ENCODE results near the gene VASP.

VASP gene

DNA sequence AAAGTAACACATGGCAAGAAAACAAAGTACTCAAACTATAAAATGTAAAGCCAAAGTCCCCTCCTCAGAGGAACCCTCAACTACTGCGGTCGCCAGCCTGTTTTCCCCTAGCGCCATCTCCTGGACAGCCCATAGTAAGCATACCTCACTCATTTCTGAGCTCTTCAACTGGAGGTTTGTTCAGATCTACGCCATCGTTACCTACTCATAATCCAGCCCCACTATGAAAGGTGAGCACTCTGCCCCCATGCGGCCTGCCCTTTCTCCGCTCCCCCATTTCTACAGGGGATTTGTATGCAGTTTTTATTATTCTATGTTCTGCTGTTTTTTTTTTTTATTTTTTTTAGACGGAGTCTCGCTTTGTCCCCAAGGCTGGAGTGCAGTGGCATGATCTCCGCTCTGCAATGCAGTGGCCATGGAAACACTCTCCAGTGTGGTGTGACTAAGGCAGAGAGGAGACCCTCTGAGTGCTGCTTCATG is 51.2 kb downstream of the VASP start:
- peak; percentile 74 for DNase-seq (ENCODE audit: low read depth)

GRCh38 chr19:45560038-45560437 is 52.8 kb downstream of the VASP start:
- TF ChIP-seq CTCF (conservative IDR thresholded peaks at IDR 0.05; ENCODE audit: low read depth, low read length) = no peak
- no peak overlapping the region for H3K4me3 ChIP-seq (ENCODE audit: low read depth, low read length)
- no peak for DNase-seq (ENCODE audit: low read depth)

More for the DNA sequence above, 51.2 kb downstream of the VASP start:
- no peak overlapping the region for H3K4me3 ChIP-seq (ENCODE audit: low read depth, low read length)
- peak; percentile 90 for TF ChIP-seq CTCF (conservative IDR thresholded peaks at IDR 0.05; ENCODE audit: low read depth, low read length)

DNA sequence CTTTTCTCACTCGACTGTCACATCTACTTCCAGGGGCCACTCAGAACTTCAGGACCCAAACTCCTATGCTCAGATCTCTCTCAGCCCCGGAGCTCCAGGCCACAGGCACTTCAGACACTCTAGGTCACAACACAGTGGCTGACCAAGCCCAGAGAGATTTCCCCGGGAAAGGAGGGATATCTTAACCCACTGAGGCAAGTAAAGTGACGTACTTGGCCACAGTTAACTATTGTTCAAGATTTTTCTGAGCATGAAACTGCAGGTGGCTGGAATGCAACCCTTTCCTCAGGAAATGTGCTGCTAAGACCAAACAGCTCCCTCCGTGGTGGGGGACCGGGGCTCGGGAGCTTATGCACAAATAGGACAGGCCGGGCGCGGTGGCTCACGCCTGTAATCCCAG is 53.4 kb downstream of the VASP start:
- no peak for TF ChIP-seq CTCF (conservative IDR thresholded peaks at IDR 0.05; ENCODE audit: low read depth, low read length)
- no peak overlapping the region for H3K4me3 ChIP-seq (ENCODE audit: low read depth, low read length)
- no peak for DNase-seq (ENCODE audit: low read depth)

- no peak for DNase-seq (ENCODE audit: low read depth)
- no peak for TF ChIP-seq CTCF (conservative IDR thresholded peaks at IDR 0.05; ENCODE audit: low read depth, low read length)
- no peak overlapping the region for H3K4me3 ChIP-seq (ENCODE audit: low read depth, low read length)
These were observed 57.0 kb downstream of the VASP start for GRCh38 chr19:45564131-45564780.

GRCh38 chr19:45567609-45568008 is 60.3 kb downstream of the VASP start:
- TF ChIP-seq CTCF (conservative IDR thresholded peaks at IDR 0.05; ENCODE audit: low read depth, low read length) = no peak
- no peak for DNase-seq (ENCODE audit: low read depth)
- H3K4me3 ChIP-seq (ENCODE audit: low read depth, low read length) = no peak overlapping the region

GRCh38 chr19:45568732-45569131 is 61.5 kb downstream of the VASP start:
- H3K4me3 ChIP-seq (ENCODE audit: low read depth, low read length) = no peak overlapping the region
- TF ChIP-seq CTCF (conservative IDR thresholded peaks at IDR 0.05; ENCODE audit: low read depth, low read length) = no peak
- DNase-seq (ENCODE audit: low read depth) = peak; percentile 73
